GM18858 (cell line): Measurements from ENCODE around the gene RREB1.

Experiments used
- ATAC-seq: cut with Tn5 transposase; IDR thresholded peaks from one replicate; pipeline ENCODE4 v1.9.1; 2021; ENCODE audit not compliant: unreplicated experiment

Gene RREB1

DNA sequence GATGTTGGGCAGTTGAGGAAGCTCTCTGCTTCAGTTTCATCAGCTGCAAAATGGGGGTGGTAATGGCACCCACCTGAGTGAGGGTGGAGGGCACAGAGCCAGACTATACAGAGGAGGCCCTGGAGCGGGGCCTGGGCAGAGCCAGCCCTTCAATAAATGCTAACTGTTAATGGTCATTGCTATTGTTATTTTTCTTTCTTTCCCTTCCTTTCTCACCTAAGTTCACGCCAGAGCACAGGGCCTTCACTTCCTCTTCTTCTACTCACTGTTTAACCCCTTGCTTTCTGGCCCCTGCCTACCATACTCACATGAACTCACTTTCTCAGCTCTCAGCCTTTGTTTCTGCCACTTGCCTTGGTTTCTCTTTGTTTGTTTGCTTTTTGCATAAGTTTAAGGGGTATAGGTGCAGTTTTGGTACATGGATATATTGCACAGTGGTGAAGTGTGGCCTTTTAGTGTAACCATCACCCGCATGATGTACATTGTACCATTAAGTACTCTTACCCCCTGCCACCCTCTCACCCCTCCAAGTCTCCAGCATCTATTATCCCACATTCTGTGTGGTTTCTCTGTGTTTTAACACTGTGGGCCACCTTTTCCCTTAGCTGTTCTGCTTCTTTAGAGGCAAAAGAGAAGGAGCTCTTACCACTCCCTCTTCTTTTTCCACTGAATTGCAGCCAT lies 7.5 kb upstream of the RREB1 start:
- ATAC-seq: no peak

- ATAC-seq: no peak
Observed at GRCh38 chr6:7100753-7101081, 7.0 kb upstream of the RREB1 start.

- ATAC-seq: no peak
Observed at GRCh38 chr6:7101290-7101689, 6.5 kb upstream of the RREB1 start.

DNA sequence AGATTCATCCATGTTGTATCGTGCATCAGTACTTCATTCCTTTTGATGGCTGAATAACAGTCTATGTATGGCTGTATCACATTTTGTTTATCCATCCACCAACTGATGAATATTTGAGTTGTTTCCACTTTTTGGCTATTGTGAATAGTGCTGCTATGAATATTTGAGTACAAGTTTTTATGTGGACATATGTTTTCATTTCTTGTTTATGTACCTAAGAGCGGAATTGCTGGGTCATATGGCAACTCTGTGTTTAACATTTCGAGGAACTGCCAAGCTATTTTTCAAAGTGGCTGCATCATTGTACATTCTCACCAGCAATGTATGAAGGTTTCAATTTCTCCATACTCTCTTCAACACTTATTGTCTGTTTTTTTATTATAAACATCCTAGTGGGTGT lies 3.0 kb upstream of the RREB1 start:
- no peak for ATAC-seq

DNA sequence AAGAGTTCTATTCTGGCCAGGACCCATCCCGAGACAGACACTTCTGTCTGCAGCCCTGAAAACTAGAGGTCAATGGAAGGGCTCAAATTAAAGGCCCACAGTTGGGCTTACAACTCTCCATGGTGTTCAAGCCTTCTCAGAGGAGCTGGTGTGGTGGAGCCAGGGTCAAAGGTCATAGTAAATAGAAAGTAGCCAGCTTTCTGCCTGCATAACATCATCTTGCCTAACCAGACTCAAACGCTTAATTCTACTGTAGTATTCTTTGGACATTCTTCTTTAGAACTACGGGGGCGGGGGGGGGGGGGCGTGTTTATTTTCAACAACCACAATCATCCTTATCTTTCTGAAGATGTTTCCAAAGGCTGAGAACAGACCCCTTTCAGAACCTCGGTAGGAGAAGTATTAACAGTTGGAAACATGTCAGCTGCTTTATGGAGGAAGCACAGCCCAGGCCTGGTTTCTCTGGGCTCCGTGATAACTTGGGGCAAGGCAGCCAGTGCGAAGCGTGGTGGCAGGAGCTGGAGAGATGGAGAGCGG lies 1.5 kb upstream of the RREB1 start:
- ATAC-seq: no peak

DNA sequence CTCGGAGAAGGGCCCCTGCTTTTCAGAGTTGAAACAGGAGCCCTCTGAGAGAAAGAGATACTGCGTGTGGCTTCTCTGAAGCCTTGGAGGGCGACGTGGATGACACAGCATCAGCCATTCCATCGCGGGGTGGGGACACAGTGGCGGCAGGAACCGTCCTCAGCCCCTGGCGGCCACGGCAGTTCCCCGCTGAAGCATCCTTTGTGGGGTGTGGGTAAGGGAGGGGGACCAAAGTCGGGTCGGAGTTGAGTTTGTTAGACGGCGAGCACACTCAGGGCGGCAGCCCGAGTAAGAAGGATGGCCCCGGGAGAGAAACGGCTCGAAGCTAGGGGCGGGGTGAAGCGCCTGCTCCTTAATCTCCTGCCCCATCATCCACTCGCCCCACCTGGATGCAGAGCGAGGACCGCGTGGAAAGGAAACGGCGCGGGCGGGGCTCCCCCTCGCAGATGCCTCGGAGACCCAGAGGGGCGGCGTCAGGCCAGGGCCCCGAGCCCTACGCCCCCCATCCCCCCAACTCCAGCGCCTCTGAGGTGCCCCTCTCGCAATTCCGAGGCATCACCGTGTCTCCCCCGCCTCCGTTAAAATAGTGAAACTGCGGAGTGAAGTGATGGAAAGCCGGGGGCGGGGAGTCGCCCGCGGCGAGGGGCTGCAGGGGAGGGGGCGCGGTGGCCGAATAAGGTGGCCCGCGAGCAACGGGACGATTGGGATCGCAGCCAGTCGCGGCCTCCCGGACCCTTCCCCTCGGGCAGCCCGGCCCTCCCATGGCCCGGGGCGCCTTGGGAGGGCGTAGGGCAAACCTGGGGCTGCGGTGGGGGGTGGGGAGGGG lies 796 bp upstream of the RREB1 start:
- ATAC-seq: no peak

DNA sequence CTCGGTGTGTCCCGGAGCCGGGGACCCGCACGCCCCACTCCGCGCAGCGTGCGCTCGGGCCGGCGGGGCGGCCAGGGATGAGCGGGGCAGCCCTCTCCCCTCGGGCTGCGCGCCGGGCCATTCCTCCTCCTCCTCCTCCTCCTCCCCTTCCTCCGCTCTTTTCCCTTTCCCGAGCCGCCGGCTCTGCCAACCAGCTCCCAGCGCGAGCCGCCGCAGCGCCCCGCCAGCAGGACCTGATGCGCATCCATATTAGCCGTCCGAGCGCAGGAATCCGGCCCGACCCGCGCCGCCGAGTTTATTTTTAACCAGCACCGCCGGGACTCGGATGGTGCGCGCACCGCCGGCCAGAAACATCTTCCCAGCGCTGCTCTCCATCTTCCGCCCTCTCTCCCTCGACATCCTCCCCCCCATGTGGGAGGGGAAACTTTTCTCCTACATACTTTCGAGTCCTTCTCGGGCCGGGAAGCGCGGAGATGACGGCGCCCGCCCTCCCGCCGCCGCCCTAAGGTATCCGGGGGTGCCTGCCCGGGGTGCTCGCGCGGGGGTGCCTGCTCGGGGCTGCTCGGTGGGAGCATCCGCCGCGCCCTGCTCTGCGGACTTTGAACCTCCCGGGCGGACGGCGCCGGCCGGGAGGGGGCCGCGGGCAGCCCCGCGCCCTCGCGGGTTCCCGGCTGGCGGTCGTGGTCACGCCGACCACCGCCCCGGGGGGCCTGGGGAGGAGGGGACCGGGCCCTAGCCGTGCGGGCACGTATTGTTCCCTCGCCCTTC lies 619 bp downstream of the RREB1 start:
- ATAC-seq: no peak

GRCh38 chr6:7108964-7109836 lies 1.4 kb downstream of the RREB1 start:
- ATAC-seq: no peak

DNA sequence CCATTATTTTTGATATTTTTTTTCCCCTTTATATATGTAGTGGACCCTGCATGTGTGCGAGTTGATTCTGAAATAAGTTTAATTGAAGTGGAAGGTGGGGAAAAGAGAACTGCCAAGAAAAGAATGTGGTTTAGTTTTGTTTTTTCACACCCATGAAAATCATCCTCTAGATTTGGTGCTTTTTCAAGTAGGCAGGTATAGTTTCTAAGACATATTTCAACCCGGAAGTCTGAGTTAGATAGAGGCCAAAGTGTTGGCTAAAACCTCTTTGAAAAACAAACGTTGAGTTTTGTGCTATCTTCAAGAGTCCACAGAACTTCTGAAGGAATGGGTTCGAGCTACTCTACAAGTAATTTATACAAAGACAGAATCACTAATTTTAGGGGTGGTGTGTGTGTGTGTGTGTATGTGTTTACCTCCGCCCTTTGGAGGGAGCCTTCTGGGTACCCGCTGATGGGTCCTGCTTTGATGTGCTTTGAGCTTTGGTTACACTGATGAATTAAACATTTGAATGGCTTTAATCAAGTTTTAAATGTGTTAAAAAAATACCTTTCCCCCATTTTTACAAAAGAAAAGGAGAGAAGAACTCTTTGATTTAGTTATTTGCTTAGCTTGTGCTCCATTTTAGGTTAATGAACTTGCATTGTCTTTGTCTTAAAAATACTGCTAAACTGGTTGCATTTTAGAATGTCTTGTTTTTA lies 2.5 kb downstream of the RREB1 start:
- ATAC-seq: no peak

GRCh38 chr6:7111095-7111690 lies 3.4 kb downstream of the RREB1 start:
- no peak for ATAC-seq

GRCh38 chr6:7112171-7112570 lies 4.4 kb downstream of the RREB1 start:
- no peak for ATAC-seq

DNA sequence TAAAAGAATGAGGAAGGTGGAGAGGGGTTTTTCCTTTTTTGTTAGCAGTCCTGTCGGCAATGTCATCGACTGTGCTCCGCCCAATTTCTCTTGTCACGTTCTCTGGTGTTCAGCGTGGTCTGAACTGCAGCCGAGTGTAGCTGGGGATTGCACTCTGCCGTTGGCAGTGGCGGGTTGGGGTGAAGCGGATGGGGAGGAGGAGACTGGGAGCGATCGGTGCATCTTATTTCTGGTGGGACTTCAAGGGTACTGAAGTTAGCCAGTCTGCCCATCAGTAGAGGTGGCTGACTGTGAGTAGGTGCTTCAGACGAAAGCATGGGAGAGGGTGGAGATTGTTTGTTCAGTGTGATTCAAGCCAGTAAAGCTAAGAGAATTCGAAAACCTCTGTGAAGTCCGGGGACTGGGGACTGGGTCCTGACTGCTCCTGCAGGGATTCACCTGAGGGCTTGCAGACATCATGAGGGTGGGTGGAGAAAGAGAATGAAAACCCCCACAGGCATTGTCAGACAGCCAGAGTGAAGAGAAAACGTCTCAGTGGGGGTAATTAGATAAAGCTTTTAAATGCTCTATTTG lies 5.1 kb downstream of the RREB1 start:
- ATAC-seq: no peak

DNA sequence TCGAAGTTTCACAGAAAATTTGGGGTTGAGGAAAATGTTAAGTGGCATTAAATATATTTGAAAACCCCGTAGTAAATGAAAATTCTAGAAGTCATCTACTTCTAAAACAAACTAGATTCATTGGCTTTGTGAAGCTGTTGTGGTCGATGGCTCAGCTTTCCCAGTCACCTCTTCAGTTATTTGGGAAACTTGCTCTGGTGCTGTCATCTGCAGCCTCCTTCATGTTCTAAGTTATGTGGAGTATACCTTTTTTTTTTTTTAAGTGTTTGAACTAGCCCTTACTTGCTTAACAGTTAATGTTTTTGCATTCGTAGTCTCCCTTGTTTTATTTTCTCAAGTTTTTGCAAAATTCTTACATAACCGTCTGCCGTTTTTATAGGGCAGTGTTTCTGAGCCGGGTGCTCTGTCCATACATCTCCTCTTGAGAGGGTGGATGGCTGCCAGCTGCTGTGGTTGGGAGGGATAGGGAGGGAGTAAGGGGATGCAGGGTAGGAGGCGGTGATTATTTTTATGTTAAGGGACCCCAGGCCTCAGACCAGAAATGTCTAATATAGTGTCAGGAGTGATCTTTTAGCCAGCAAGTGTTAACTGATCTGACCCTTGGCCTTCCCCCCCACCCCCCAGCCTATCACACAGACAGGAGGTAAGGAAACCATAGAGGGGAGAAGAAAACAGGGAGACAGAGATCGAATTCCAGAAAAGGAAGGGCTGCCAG lies 7.1 kb downstream of the RREB1 start:
- ATAC-seq: no peak

- ATAC-seq: no peak
Observed at GRCh38 chr6:7115543-7116231, 7.9 kb downstream of the RREB1 start.

DNA sequence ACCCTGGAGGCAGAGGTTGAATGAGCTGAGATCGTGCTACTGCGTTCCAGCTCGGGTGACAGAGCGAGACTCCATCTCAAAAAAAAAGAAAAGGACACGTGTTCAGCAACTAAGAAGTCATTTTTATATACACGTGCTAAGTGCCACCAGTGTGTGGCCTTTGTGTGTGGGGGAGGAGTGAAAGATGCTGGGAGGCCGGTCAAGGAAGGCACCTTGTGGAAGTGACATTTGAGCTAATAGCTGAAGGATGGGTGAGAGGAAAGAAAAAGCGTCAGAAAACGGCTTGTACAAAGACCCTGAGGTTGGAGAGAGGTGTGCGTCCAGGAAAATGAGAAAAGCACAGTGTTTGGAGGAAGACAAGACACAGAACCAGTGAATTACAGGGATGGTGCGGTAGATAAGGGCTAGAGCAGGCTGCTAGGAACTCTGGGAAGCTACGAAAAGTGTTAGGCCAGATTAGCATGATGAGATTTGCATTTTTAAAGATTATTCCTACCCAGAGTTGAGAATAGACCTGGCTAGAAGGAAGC lies 11.6 kb downstream of the RREB1 start:
- no peak for ATAC-seq

GRCh38 chr6:7121700-7122241 lies 14.0 kb downstream of the RREB1 start:
- no peak for ATAC-seq

DNA sequence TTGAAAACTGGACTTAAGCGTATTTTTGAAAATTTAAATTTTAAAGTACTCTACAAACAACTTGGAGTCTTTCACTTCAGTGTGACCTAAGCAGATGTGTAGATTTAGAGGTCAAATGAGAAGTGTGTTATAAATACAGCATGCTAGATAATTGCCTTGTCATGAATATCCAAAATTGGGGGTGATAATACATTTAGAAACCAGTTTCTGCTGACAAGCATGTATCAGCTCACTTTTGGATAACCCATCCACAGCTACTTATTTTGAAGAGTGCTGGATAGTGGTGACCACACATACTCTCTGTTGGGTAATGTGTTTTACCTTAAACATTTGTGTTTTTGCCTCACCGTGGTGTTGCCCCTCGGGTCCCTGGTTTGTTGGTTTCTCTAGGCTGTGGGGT lies 14.9 kb downstream of the RREB1 start:
- ATAC-seq: no peak

DNA sequence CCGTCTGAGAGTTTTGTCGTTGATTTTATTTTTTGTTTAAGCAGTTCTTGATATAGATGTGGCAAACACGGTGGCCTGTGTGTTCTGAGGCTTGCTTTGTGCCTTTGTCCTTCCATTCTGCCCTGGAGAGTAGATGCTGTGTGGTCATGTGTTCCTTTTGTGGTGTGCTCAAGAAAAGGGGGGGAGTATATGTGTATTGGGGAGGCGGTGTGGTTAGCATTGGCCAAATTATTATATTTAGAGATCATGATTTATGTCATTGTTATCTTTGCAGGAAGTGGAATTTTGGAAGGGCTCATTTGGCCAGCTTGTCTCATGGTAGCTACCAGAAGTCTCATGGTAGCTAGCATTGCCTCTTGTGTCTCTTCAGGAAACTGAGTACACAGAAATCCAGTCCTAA lies 16.4 kb downstream of the RREB1 start:
- no peak for ATAC-seq
